Measurements from ENCODE around the gene PHKB.

DNA sequence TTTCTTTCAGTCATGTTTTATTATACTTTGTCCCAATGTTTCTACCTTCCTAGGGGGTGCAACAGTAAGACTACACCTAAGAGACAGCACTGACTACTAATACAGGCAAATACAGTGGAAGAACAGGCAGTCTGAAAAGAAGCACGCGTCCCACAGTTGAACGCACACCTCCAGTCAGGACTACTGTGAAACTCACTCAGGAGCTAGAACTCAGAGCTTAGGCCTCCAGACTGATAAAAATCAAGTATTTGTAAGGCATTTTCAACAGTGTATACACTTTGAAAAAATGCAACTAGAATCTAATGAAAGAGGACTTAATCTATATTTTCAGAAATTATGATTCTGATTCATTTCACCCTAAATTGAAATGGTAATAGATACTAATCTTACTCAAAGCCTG is 14.7 kb upstream of the PHKB start:
- TF ChIP-seq, protein P1, sequence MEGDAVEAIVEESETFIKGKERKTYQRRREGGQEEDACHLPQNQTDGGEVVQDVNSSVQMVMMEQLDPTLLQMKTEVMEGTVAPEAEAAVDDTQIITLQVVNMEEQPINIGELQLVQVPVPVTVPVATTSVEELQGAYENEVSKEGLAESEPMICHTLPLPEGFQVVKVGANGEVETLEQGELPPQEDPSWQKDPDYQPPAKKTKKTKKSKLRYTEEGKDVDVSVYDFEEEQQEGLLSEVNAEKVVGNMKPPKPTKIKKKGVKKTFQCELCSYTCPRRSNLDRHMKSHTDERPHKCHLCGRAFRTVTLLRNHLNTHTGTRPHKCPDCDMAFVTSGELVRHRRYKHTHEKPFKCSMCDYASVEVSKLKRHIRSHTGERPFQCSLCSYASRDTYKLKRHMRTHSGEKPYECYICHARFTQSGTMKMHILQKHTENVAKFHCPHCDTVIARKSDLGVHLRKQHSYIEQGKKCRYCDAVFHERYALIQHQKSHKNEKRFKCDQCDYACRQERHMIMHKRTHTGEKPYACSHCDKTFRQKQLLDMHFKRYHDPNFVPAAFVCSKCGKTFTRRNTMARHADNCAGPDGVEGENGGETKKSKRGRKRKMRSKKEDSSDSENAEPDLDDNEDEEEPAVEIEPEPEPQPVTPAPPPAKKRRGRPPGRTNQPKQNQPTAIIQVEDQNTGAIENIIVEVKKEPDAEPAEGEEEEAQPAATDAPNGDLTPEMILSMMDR (conservative IDR thresholded peaks at IDR 0.05 in 1 of 2, IDR thresholded peaks at IDR 0.05 in 1 of 2; ENCODE audit: extremely low read depth in 1 of 2, insufficient read depth in 1 of 2, low read depth in 1 of 2, low read length in 2 of 2) = no peak
- no peak for TF ChIP-seq EZH2 (IDR thresholded peaks at IDR 0.05; ENCODE audit: borderline replicate concordance, low read length)

Data from mammary epithelial cell (primary cell).